Upper lobe of left lung (tissue), 6 donors: ENCODE data around the gene CYS1. TPM values are rescaled to one million over a fixed set of nuclear protein-coding genes. Genes with fewer than 3 reads are reported as not detected.

ENCODE experiments used
- ATAC-seq, 2 donors: fragments of 200-7000 bp; cut with Tn5 transposase; one replicate each; pipeline ENCODE4 v1.9.1; 2022; ENCODE audit warnings: mild to moderate bottlenecking in 2 of 2, moderate library complexity in 2 of 2; ENCODE audit not compliant: low FRiP score in 2 of 2
- DNase-seq, 2 donors: peaks; one replicate each; pipeline ENCODE4 v3.0.0-alpha.2; 2019 to 2020
- H3K27ac ChIP-seq, 4 donors: fragments of 200-600 bp; sonication (generic); one replicate each; pipeline ENCODE4 v1.5.1; 2016 to 2019
- H3K27me3 ChIP-seq, 4 donors: fragments of 200-600 bp; sonication (generic); one replicate each; pipeline ENCODE4 v1.5.1; 2017 to 2019
- H3K36me3 ChIP-seq, 4 donors: fragments of 200-600 bp; sonication (generic); one replicate each; pipeline ENCODE4 v1.5.1; 2016 to 2019
- H3K4me1 ChIP-seq, 4 donors: fragments of 200-600 bp; sonication (generic); one replicate each; pipeline ENCODE4 v1.5.1; 2018 to 2019
- H3K4me3 ChIP-seq, 4 donors: fragments of 200-600 bp; sonication (generic); one replicate each; pipeline ENCODE4 v1.5.1; 2017 to 2019; ENCODE audit warnings: mild to moderate bottlenecking in 2 of 4, moderate library complexity in 1 of 4
- H3K9me3 ChIP-seq, 4 donors: fragments of 200-600 bp; sonication (generic); one replicate each; pipeline ENCODE4 v1.5.1; 2018 to 2019
- CTCF ChIP-seq, 6 experiments: fragments of 450-650 bp in 4 of 6; fragments of 200-600 bp in 2 of 6; sonication (generic) in 2 of 6; IDR thresholded peaks; one replicate each; pipeline ENCODE4 v1.5.1; 2016 to 2019; ENCODE audit warnings: antibody characterized with exemption in 6 of 6
- EP300 ChIP-seq, 4 donors: sonication (generic); formaldehyde crosslinking; IDR thresholded peaks; one replicate each; pipeline ENCODE4 v1.5.1; 2017; ENCODE audit warnings: antibody characterized with exemption in 4 of 4, control low read depth in 2 of 4
- POLR2A ChIP-seq, 4 donors: fragments of 450-650 bp; IDR thresholded peaks; one replicate each; pipeline ENCODE4 v1.5.1; 2016 to 2017; ENCODE audit warnings: antibody characterized with exemption in 4 of 4, mild to moderate bottlenecking in 2 of 4
- POLR2AphosphoS5 ChIP-seq, 2 donors: sonication (generic); formaldehyde crosslinking; IDR thresholded peaks; one replicate each; pipeline ENCODE4 v1.5.1; 2017; ENCODE audit warnings: antibody characterized with exemption in 2 of 2
- WGBS, 2 donors: methylation state at CpG; one replicate each; pipeline ENCODE4 v1.1.5; 2017 to 2018; 5-methylcytosine and 5-hydroxymethylcytosine counted together
- total RNA-seq, 6 donors: library from RNA; depleted of rRNA in 4 of 6; stranded (reverse); fragments of >200 nt in 4 of 6; gene quantifications; one replicate each; pipeline versions ENCODE4 v1.1.0 to v1.2.1, GENCODE V29; 2016 to 2021
- donor health status: DM: no; HTN: no; CAD: no; lungs with moderate emphysema.
- donor health status: DM: no; HTN: yes; CAD: no; lungs with severe emphysema.

Gene CYS1
- total RNA-seq, 6 donors from 2014 or later = 1.0 to 8.2 (median 5.6) TPM

- Histone ChIP-seq H3K36me3 (no peaks in the 10 kb centered on the region), H3K4me1 (peaks cover 0 to 4% (median 1%) of the 10 kb centered on the region in 4 donors), H3K9me3 (no peaks in the 10 kb centered on the region), H3K27me3 (no peaks in the 10 kb centered on the region), H3K27ac (no peak overlapping the region), H3K4me3 (no peak overlapping the region)
- ATAC-seq (no peak), DNase-seq (no peak)
- WGBS, 2 donors = 63 to 79% methylated on average over 6 to 10 of the region's 10 CpGs
- no peak for TF ChIP-seq CTCF (IDR thresholded peaks at IDR 0.05)
- no peak for TF ChIP-seq EP300 (IDR thresholded peaks at IDR 0.05)
- TF ChIP-seq POLR2A (IDR thresholded peaks at IDR 0.05) = no peak
- no peak for TF ChIP-seq POLR2AphosphoS5 (IDR thresholded peaks at IDR 0.05)
Observed at GRCh38 chr2:10062931-10063365, 17.3 kb downstream of the CYS1 start.

GRCh38 chr2:10061221-10061925 lies 18.8 kb downstream of the CYS1 start:
- 85 to 92% methylated on average over 9 of the region's 9 CpGs for WGBS, 2 donors
- ATAC-seq (no peak), DNase-seq (no peak)
- H3K27me3 ChIP-seq = no peaks in the 10 kb centered on the region
- no peak overlapping the region for H3K27ac ChIP-seq
- no peak overlapping the region for H3K4me3 ChIP-seq
- no peaks in the 10 kb centered on the region for H3K36me3 ChIP-seq
- no peaks in the 10 kb centered on the region for H3K9me3 ChIP-seq
- TF ChIP-seq CTCF (IDR thresholded peaks at IDR 0.05) (no peak), EP300 (IDR thresholded peaks at IDR 0.05) (no peak), POLR2AphosphoS5 (IDR thresholded peaks at IDR 0.05) (no peak), POLR2A (IDR thresholded peaks at IDR 0.05) (no peak)
- H3K4me1 ChIP-seq = peaks cover 10 to 20% (median 16%) of the 10 kb centered on the region in 4 donors

- WGBS, 2 donors = 81 to 89% methylated on average over 10 to 19 of the region's 20 CpGs
- no peak for DNase-seq
- TF ChIP-seq POLR2AphosphoS5 (IDR thresholded peaks at IDR 0.05) (no peak), CTCF (IDR thresholded peaks at IDR 0.05) (no peak), EP300 (IDR thresholded peaks at IDR 0.05) (no peak), POLR2A (IDR thresholded peaks at IDR 0.05) (no peak)
- no peaks in the 10 kb centered on the region for H3K27me3 ChIP-seq
- peaks cover 10 to 27% (median 19%) of the 10 kb centered on the region in 4 donors for H3K4me1 ChIP-seq
- no peak overlapping the region for H3K27ac ChIP-seq
- H3K4me3 ChIP-seq = no peak overlapping the region
- H3K9me3 ChIP-seq = no peaks in the 10 kb centered on the region
- ATAC-seq = no peak
- peaks cover 0 to 10% (median 0%) of the 10 kb centered on the region in 4 donors for H3K36me3 ChIP-seq
Observed at GRCh38 chr2:10059552-10060335, 20.5 kb downstream of the CYS1 start.

- Histone ChIP-seq H3K27ac (no peak overlapping the region), H3K36me3 (peaks cover 0 to 17% (median 0%) of the 10 kb centered on the region in 4 donors), H3K9me3 (no peaks in the 10 kb centered on the region), H3K4me1 (peaks cover 12 to 34% (median 24%) of the 10 kb centered on the region in 4 donors), H3K27me3 (no peaks in the 10 kb centered on the region), H3K4me3 (no peak overlapping the region)
- TF ChIP-seq POLR2AphosphoS5 (IDR thresholded peaks at IDR 0.05) = no peak
- no peak for TF ChIP-seq CTCF (IDR thresholded peaks at IDR 0.05)
- TF ChIP-seq EP300 (IDR thresholded peaks at IDR 0.05) = no peak
- no peak for TF ChIP-seq POLR2A (IDR thresholded peaks at IDR 0.05)
- DNase-seq (no peak), ATAC-seq (no peak)
- 94 to 96% methylated on average over 17 of the region's 17 CpGs for WGBS, 2 donors
Observed at GRCh38 chr2:10059016-10059351, 21.2 kb downstream of the CYS1 start.
